ENCODE measurements around the gene GRIK3.

The GRIK3 gene

GRCh38 chr1:36894824-36895223 lies 139.5 kb downstream of the GRIK3 start:
- H3K79me2 ChIP-seq (ENCODE audit: low read length) = no peaks in the 10 kb centered on the region
- TF ChIP-seq CTCF (IDR thresholded peaks at IDR 0.05; ENCODE audit: low read depth, low read length) (no peak), EZH2phosphoT487 (IDR thresholded peaks at IDR 0.05; ENCODE audit: low read depth) (no peak)
- no peak overlapping the region for H3K27ac ChIP-seq (ENCODE audit: low read length)
- H3K4me3 ChIP-seq (ENCODE audit: low read length) = no peak overlapping the region
- H2AFZ ChIP-seq (ENCODE audit: low read depth, low read length) = no peak overlapping the region
- H3K4me2 ChIP-seq (ENCODE audit: low read length) = no peak overlapping the region
- H3K27me3 ChIP-seq (ENCODE audit: low read depth, low read length) = peaks cover 9% of the 10 kb centered on the region; the same call in 1 of the 2 replicates
- no peaks in the 10 kb centered on the region; the same call in 1 of the 2 replicates for H3K4me1 ChIP-seq (ENCODE audit: low read length)
- H4K20me1 ChIP-seq (ENCODE audit: insufficient read depth, low read length) = no peaks in the 10 kb centered on the region
- no peak overlapping the region for H3K9ac ChIP-seq (ENCODE audit: low read length)
- no peaks in the 10 kb centered on the region for H3K36me3 ChIP-seq (replicated peaks; ENCODE audit: low read depth, low read length)
- peaks cover 5% of the 10 kb centered on the region; the same call in 1 of the 2 replicates for H3K9me3 ChIP-seq (ENCODE audit: insufficient read depth, low read length)

- H3K27ac ChIP-seq (ENCODE audit: low read length) = no peak overlapping the region
- no peaks in the 10 kb centered on the region for H3K79me2 ChIP-seq (ENCODE audit: low read length)
- H3K4me3 ChIP-seq (ENCODE audit: low read length) = no peak overlapping the region
- H3K9me3 ChIP-seq (ENCODE audit: insufficient read depth, low read length) = no peaks in the 10 kb centered on the region
- H3K4me2 ChIP-seq (ENCODE audit: low read length) = no peak overlapping the region
- no peaks in the 10 kb centered on the region for H3K36me3 ChIP-seq (replicated peaks; ENCODE audit: low read depth, low read length)
- H3K27me3 ChIP-seq (ENCODE audit: low read depth, low read length) = no peaks in the 10 kb centered on the region
- no peak overlapping the region for H3K9ac ChIP-seq (ENCODE audit: low read length)
- H4K20me1 ChIP-seq (ENCODE audit: insufficient read depth, low read length) = no peaks in the 10 kb centered on the region
- no peak overlapping the region for H2AFZ ChIP-seq (ENCODE audit: low read depth, low read length)
- TF ChIP-seq CTCF (IDR thresholded peaks at IDR 0.05; ENCODE audit: low read depth, low read length) (no peak), EZH2phosphoT487 (IDR thresholded peaks at IDR 0.05; ENCODE audit: low read depth) (no peak)
- H3K4me1 ChIP-seq (ENCODE audit: low read length) = peaks cover 14% of the 10 kb centered on the region
Observed at GRCh38 chr1:36890776-36891175, 143.5 kb downstream of the GRIK3 start.

GRCh38 chr1:36889478-36890226 lies 144.7 kb downstream of the GRIK3 start:
- Histone ChIP-seq H3K4me1 (ENCODE audit: low read length) (peaks cover 23% of the 10 kb centered on the region), H3K4me3 (ENCODE audit: low read length) (no peak overlapping the region)
- TF ChIP-seq EZH2phosphoT487 (IDR thresholded peaks at IDR 0.05; ENCODE audit: low read depth) (no peak), CTCF (IDR thresholded peaks at IDR 0.05; ENCODE audit: low read depth, low read length) (no peak)

GRCh38 chr1:36888811-36889477 lies 145.4 kb downstream of the GRIK3 start:
- no peak overlapping the region for H3K9ac ChIP-seq (ENCODE audit: low read length)
- no peaks in the 10 kb centered on the region for H3K36me3 ChIP-seq (replicated peaks; ENCODE audit: low read depth, low read length)
- H3K4me3 ChIP-seq (ENCODE audit: low read length) = no peak overlapping the region
- H4K20me1 ChIP-seq (ENCODE audit: insufficient read depth, low read length) = no peaks in the 10 kb centered on the region
- H3K27me3 ChIP-seq (ENCODE audit: low read depth, low read length) = no peaks in the 10 kb centered on the region
- H3K4me1 ChIP-seq (ENCODE audit: low read length) = peaks cover 30% of the 10 kb centered on the region
- TF ChIP-seq CTCF (IDR thresholded peaks at IDR 0.05; ENCODE audit: low read depth, low read length) (no peak), EZH2phosphoT487 (IDR thresholded peaks at IDR 0.05; ENCODE audit: low read depth) (no peak)
- H3K79me2 ChIP-seq (ENCODE audit: low read length) = no peaks in the 10 kb centered on the region
- no peaks in the 10 kb centered on the region for H3K9me3 ChIP-seq (ENCODE audit: insufficient read depth, low read length)
- H3K4me2 ChIP-seq (ENCODE audit: low read length) = no peak overlapping the region
- no peak overlapping the region for H3K27ac ChIP-seq (ENCODE audit: low read length)
- H2AFZ ChIP-seq (ENCODE audit: low read depth, low read length) = no peak overlapping the region

More at GRCh38 chr1:36889478-36890226, 144.7 kb downstream of the GRIK3 start:
- Histone ChIP-seq H4K20me1 (ENCODE audit: insufficient read depth, low read length) (no peaks in the 10 kb centered on the region), H3K4me2 (ENCODE audit: low read length) (no peak overlapping the region), H3K27ac (ENCODE audit: low read length) (no peak overlapping the region), H3K79me2 (ENCODE audit: low read length) (no peaks in the 10 kb centered on the region), H3K27me3 (ENCODE audit: low read depth, low read length) (no peaks in the 10 kb centered on the region), H3K9ac (ENCODE audit: low read length) (no peak overlapping the region), H2AFZ (ENCODE audit: low read depth, low read length) (no peak overlapping the region), H3K36me3 (replicated peaks; ENCODE audit: low read depth, low read length) (no peaks in the 10 kb centered on the region), H3K9me3 (ENCODE audit: insufficient read depth, low read length) (no peaks in the 10 kb centered on the region)
